ENCODE results near the gene CLIC3.

CLIC3 gene

DNA sequence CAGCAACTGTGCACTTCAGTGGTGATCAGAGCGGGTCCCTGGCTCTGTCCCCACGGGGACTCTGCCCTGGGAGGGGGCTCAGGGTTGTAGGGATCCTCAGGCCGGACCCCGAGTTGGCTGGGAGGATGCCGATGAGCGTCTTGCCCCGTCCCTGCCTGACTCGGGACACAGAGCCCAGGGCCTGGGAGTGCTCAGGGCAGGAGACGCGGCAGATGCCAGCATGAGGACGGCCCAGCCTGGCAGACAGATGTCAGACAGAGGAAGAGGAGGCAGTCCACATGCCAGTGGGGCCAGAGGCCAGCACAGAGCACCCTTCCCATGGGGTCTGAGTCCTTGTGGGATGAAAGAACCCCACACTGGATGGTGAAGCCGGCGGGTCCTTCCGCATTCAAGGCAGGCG lies 33.0 kb downstream of the CLIC3 start:
- DNase-seq = no peak

DNA sequence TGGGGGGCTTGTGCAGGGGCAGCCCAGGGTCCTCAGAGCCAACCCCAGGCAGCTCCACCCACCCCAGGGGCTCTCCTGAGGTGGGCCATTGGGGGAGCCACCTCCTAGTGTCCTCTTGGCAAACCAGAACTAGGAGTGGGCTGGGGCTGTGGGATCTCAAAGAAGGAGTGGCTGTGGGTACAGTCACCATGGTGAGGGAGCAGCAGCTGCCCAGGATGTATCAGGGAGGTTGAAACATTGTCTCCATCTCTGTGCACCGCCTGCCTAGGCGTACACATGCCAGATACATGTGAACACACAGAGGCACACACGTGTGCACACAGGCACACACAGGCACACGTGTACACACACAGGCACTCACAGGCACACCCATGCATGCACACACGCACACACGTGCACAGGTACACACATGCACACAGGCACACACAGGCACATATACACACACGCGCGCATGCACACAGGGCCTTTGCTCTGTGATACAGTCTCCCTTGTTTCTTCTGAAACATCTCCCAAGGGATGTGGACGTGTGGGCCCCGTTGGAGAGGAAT lies 33.6 kb downstream of the CLIC3 start:
- no peak for DNase-seq

- DNase-seq = no peak
These were observed 34.2 kb downstream of the CLIC3 start for GRCh38 chr9:136962163-136962562.

DNA sequence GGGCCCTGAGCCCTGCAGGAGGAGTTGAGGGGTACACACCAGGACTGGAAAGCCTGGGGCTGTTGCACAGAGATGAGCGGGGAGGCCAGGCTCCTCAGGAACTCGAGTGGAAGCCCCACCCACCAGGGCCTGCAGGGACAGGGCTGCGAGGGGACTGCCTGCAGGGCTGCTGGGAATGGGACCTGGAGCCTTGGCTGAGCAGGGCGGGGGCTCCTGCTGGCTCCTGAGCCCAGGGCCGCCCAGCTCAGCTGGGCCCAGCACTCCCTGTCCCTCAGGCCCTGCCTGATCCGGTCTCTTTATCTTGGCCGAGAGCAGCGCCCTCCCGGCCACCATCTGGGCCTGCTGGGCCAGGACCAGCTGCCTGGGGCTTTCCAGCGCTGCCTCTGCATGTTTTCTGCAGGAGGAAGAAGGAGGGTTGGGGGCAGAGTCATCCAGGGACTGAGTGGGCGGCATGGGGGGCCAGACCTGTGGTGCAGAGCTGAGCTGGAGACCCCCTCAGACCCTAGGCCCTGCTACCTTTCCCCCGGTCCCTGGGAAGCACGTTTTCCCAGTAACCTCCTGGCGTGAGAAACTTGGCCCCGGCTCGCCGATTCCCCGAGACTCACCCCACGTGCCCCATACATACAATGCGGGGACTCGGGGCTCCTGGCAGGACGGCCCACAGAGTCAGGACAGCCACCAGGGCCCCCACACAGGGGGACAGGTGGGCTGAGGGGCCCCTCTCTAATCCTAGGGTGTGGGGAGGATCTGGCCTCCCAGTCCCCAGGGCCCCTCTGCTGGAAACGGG lies 34.9 kb downstream of the CLIC3 start:
- no peak for DNase-seq

DNA sequence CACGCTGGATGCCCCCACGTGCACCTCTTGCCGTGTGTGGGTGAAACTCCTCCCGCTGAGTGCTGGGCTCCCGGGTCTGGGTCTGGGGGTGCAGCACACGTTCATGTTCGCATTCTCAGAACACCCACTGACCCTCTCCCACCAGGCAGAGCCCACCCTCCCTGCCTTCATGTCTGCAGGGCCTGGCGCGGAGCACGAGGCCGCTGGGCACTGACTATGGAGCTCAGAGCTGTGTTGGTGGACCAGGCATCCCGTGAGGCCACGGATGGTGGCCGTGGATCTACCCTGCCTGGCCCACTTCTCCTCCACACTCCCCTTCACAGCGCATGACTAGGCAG lies 35.5 kb downstream of the CLIC3 start:
- DNase-seq = no peak

GRCh38 chr9:136960212-136960937 lies 36.0 kb downstream of the CLIC3 start:
- no peak for DNase-seq

DNA sequence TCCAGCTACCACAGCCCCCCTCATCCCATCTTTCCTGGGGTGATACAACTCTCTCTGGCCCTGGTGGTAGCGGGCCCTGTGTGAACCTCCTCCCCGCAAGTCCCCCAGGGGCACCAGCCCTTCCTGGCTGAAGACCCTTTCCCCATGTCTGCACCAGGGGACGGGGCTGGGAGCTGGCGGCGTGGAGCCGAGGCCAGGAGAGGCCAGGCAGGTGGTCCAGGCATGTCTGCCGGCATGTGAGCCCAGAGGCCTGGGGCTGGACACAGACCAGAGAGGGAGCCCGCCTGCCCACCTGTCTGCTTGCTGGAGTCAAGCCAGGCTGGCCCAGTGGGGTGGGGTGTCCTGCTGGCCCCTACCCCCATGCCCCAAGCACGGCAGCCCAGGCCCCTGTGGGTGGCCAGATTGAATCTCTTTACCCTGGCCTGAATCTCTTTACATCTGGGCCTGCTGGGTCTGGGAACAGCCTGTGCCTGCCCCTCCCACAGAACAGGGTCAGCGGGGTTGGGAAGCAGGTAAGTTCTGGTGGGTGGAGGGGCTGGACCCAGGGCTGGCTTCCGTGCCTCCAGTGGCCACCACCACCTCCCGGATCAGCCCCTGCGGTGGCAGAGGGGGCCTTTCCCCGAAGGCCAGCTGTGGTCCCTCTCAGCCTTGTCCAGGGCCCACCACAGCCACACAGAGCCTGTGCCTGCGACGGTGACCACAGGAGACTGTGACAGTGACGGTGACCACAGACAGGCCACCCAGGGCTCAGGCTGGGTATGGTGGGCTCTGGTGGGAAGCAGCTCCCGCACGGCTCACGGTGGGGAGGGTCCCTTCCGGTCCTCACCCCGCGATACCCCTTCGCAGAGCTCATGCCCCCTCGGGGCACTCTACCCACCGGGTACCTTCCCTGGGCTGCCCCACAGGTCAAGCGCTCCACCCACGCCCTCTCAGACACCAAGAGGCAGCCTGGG lies 37.2 kb downstream of the CLIC3 start:
- no peak for DNase-seq

DNA sequence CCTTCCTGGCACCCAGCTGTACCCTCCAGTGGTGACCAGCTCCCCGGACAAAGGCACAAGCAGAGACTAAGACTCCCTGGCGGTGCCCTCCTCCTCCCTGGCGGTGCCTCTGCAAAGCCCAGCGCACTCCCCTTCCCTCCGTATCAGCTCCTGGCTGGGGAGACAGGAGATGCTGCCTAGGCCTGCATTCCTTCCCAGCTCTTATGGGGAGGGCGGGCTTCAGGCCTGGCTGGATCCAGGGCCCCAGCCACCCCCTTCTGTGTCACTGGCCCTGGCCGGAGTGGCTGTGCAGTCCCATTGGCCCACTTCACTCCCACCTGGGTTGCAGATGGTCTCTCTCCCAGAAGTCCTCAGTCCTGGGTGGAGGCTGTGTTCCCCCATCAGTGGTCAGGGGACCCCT lies 37.9 kb downstream of the CLIC3 start:
- no peak for DNase-seq

GRCh38 chr9:136957901-136958300 lies 38.5 kb downstream of the CLIC3 start:
- DNase-seq = no peak

GRCh38 chr9:136957461-136957860 lies 38.9 kb downstream of the CLIC3 start:
- no peak for DNase-seq

DNA sequence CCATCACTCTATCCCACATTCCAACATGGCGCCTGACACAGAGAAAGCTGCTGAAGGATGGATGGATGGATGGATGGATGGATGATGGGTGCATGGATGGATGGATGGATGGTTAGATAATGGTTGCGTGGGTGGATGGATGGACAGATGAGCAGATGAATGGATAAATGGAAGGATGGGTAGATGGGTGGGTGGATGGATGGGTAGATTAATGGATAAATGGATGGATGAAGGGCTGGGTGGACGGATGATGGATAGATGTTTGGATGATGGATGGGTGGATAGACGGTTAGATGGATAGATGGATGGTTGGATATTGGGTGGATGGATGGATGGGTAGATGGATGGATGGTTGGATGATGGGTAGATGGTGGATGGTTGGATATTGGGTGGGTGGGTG lies 39.8 kb downstream of the CLIC3 start:
- DNase-seq = no peak

DNA sequence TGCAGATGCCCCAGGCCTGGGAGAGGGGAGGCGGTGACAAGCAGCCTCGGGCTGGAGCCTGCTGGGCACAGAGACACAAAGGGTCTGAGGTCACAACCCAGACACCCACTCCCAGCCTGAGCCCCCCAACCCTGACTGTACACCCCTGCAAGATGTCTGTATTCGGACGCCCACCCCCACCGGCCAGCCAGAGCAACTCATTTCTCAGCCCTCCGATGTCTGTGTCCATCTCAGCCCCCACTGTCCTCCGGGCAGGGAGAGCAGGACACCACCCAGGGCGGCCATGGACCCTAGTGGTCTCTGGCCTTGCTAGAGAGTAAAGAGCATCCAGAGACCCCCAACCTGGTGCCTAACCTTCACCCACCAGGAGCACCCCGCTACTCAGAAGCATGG lies 40.4 kb downstream of the CLIC3 start:
- DNase-seq = no peak

GRCh38 chr9:136955202-136955942 lies 41.0 kb downstream of the CLIC3 start:
- no peak for DNase-seq

- no peak for DNase-seq
These were observed 41.9 kb downstream of the CLIC3 start for GRCh38 chr9:136954270-136955083.

DNA sequence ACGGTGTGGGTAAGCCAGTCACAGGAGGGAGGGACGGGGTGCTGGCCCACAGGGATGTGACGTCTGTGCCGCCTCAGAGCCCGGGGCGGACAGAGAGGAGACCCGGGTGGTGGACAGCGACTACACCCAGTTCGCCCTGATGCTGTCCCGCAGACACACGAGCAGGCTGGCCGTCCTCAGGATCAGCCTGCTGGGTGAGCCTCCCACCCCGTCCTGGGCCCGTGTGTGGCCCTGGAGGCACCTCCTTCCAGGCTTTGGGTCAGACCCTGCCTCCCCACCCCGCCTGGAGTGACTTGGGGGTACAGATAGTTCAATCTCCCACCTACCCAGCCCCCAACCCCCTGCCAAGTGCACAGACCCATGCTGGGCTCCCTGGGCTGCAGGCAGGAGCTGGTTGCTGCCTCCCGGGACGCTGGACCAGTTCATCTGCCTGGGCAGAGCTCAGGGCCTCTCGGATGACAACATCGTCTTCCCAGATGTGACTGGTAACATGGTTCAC lies 42.5 kb downstream of the CLIC3 start:
- DNase-seq = no peak

DNA sequence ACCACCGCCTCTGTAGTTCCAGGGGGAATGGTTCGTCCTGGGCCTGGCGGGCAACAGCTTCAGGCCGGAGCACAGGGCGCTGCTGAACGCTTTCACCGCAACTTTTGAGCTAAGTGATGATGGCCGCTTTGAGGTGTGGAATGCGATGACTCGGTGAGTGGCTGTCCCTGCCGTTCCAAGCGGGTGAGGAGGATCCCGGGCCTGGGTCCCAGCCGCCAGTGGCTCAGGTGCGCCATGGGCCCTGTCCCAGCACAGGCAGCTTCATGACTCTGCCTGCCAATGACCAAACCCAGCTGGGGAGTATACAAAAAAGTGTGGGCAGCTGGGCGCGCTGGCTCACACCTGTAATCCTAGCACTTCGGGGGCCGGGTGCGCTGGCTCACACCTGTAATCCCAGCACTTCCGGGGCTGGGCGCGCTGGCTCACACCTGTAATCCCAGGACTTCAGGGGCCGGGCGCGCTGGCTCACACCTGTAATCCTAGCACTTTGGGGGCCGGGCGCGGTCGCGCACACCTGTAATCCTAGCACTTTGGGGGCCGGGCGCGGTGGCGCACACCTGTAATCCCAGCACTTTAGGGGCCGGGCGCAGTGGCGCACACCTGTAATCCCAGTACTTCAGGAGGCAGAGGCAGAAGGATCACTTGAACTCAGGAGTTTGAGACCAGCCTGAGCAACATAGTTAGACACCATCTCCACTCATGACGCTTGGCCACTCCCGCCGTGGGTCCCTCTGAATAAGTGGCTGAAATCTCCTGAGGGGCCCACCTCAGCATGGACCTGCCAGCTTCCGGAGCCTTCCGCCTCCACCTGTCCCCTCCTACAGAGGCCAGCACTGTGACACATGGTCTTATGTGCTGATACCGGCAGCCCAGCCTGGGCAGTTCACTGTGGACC lies 43.2 kb downstream of the CLIC3 start:
- DNase-seq = no peak

DNA sequence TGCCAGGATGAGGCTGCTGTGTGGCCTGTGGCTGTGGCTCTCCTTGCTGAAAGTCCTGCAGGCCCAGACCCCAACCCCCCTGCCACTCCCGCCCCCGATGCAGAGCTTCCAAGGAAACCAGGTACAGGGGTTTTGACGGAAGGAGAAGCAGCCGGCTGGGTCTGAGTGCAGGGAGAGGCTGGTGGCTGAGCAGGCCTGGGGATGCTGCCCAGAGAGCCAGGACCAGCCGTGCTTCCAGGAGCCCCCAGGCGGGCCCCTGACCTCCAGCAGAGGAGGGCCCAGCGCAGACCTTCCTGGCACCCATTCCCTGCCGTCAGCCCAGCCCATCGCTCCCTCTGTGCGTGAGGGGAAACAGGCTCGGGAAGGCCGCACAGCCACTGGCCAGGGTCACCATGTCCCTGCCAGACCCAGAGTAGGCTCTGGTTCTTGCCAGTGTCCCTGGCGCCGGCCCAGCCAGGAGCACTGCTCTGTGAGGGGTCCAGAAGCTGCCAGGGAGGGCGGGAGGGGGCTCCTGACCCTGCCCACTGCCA lies 44.0 kb downstream of the CLIC3 start:
- no peak for DNase-seq

GRCh38 chr9:136951541-136952320 lies 44.6 kb downstream of the CLIC3 start, which contains the start of gene LCN12:
Gene LCN12 (plus strand): TSS chr9:136952273. CDS start chr9:136952328, 55 bp downstream.
- no peak for DNase-seq

DNA sequence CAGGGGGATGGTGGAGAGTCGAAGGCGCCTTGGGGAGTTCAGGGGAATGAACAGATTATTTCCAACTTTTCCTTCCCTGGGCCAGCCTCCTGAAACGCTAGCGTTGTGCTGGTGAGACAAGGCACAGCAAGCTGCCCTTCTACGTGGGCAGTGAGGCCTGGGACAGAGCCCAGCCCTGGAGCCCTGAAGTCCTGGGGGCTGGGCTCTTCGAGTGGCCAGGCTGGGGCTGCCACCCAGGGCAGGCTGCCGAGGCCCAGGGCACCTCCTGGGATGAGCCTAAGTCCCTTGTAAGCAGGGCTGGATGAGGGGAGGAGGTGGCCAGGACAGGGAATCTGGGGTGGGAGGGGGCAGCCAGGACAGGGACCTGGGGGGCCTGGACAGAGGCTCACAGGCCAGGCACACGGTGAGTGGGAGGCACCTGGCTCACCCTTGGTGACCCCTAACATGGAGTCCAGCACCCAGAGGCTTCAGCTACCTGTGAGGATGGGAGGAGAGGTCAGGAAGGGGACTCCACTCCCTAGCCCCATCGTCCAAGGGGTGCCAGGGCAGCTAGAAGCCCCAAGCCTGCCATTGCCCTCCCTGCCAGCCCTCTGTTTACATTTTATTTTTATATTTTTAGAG lies 45.6 kb downstream of the CLIC3 start:
- no peak for DNase-seq

Measured in activated T-cell treated with anti-CD3 and anti-CD28 coated beads, Interleukin-2, amount 50 U/mL, for 1 hour (primary cell).